Measurements from ENCODE around the gene KANK2.

Gene KANK2

DNA sequence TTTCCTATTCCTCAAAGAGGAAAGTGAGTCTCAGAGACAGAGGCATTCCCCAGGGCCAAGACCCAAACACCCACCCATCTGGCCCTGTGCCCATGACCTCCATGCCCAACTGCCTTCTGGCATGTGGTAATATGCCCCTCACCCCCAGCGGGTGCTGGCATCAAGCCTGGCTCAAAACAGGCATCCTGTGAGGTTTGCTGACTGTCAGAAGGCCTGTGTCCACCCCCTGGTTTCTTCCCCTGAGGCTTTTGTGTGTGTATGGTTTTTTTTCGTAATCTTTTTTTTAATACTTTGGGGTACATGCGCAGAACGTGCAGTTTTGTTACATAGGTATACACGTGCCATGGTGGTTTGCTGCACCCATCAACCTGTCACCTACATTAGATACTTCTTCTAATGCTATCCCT lies 7.6 kb upstream of the KANK2 start:
- Histone ChIP-seq H3K27ac (ENCODE audit: low read depth, low read length, poor library complexity, severe bottlenecking) (peak overlapping the region; percentile 87), H3K9ac (ENCODE audit: low read length) (peak overlapping the region; percentile 30; the same call in 1 of the 2 replicates), H3K9me3 (ENCODE audit: low read length) (no peaks in the 10 kb centered on the region), H3K4me2 (ENCODE audit: low read length) (no peak overlapping the region; the same call in 1 of the 2 replicates), H2AFZ (ENCODE audit: low read length) (no peak overlapping the region), H3K9me2 (ENCODE audit: low read depth, low read length) (no peaks in the 10 kb centered on the region), H3K79me2 (ENCODE audit: insufficient read depth, low read length) (no peaks in the 10 kb centered on the region), H3K27me3 (ENCODE audit: insufficient read depth, low read length) (no peaks in the 10 kb centered on the region), H3K36me3 (ENCODE audit: insufficient read depth, low read length) (no peaks in the 10 kb centered on the region), H4K20me1 (ENCODE audit: insufficient read depth, low read length) (no peaks in the 10 kb centered on the region), H3K4me1 (ENCODE audit: insufficient read depth, low read length, severe bottlenecking) (peaks cover 48% of the 10 kb centered on the region), H3F3A (ENCODE audit: insufficient read depth, low read length) (0 out of 2 replicates have a peak, but pooled peaks cover 3% of the 10 kb centered on the region), H3K4me3 (ENCODE audit: low read depth, low read length, poor library complexity, severe bottlenecking) (no peak overlapping the region)
- TF ChIP-seq, protein P1, sequence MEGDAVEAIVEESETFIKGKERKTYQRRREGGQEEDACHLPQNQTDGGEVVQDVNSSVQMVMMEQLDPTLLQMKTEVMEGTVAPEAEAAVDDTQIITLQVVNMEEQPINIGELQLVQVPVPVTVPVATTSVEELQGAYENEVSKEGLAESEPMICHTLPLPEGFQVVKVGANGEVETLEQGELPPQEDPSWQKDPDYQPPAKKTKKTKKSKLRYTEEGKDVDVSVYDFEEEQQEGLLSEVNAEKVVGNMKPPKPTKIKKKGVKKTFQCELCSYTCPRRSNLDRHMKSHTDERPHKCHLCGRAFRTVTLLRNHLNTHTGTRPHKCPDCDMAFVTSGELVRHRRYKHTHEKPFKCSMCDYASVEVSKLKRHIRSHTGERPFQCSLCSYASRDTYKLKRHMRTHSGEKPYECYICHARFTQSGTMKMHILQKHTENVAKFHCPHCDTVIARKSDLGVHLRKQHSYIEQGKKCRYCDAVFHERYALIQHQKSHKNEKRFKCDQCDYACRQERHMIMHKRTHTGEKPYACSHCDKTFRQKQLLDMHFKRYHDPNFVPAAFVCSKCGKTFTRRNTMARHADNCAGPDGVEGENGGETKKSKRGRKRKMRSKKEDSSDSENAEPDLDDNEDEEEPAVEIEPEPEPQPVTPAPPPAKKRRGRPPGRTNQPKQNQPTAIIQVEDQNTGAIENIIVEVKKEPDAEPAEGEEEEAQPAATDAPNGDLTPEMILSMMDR (IDR thresholded peaks at IDR 0.05; ENCODE audit: low read length), result no peak
- no peak for TF ChIP-seq EZH2 (IDR thresholded peaks at IDR 0.05; ENCODE audit: borderline replicate concordance, low read length)

DNA sequence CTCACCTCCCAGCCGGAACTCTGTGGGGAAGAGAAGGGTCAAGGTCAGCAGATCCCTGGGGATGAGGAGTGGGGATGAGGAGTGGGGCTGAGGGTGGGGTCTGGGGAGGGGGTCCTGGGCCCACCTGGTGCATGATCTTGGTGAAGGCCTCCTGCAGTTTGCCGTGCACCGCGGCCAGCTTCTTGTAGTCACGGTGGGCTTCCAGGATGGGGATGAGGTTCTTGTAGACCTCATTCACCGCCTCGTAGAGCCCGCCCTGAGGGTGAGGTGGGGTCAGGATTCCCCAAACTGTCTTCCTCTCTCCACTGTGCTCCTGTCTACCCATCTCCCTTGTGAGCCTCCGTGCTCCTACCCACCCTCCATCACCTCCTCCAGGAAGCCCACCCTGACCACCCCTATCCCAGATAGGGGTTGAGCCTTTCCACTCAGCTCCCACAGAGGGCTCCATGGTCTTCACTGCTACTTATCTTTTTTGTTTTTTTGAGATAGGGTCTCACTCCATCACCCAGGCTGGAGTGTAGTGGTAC lies 6.8 kb upstream of the KANK2 start:
- Histone ChIP-seq H3K79me2 (ENCODE audit: insufficient read depth, low read length) (no peaks in the 10 kb centered on the region), H3K27ac (ENCODE audit: low read depth, low read length, poor library complexity, severe bottlenecking) (peak overlapping the region; percentile 87), H4K20me1 (ENCODE audit: insufficient read depth, low read length) (no peaks in the 10 kb centered on the region), H3F3A (ENCODE audit: insufficient read depth, low read length) (0 out of 2 replicates have a peak, but pooled peaks cover 3% of the 10 kb centered on the region), H3K9me3 (ENCODE audit: low read length) (no peaks in the 10 kb centered on the region), H3K9me2 (ENCODE audit: low read depth, low read length) (no peaks in the 10 kb centered on the region), H3K4me1 (ENCODE audit: insufficient read depth, low read length, severe bottlenecking) (peaks cover 56% of the 10 kb centered on the region), H3K4me3 (ENCODE audit: low read depth, low read length, poor library complexity, severe bottlenecking) (no peak overlapping the region), H3K27me3 (ENCODE audit: insufficient read depth, low read length) (no peaks in the 10 kb centered on the region), H2AFZ (ENCODE audit: low read length) (no peak overlapping the region), H3K9ac (ENCODE audit: low read length) (no peak overlapping the region), H3K36me3 (ENCODE audit: insufficient read depth, low read length) (no peaks in the 10 kb centered on the region), H3K4me2 (ENCODE audit: low read length) (no peak overlapping the region)
- TF ChIP-seq, protein P1 (IDR thresholded peaks at IDR 0.05; ENCODE audit: low read length), result no peak; the same call in 1 of the 2 replicates
- TF ChIP-seq EZH2 (IDR thresholded peaks at IDR 0.05; ENCODE audit: borderline replicate concordance, low read length), result no peak

DNA sequence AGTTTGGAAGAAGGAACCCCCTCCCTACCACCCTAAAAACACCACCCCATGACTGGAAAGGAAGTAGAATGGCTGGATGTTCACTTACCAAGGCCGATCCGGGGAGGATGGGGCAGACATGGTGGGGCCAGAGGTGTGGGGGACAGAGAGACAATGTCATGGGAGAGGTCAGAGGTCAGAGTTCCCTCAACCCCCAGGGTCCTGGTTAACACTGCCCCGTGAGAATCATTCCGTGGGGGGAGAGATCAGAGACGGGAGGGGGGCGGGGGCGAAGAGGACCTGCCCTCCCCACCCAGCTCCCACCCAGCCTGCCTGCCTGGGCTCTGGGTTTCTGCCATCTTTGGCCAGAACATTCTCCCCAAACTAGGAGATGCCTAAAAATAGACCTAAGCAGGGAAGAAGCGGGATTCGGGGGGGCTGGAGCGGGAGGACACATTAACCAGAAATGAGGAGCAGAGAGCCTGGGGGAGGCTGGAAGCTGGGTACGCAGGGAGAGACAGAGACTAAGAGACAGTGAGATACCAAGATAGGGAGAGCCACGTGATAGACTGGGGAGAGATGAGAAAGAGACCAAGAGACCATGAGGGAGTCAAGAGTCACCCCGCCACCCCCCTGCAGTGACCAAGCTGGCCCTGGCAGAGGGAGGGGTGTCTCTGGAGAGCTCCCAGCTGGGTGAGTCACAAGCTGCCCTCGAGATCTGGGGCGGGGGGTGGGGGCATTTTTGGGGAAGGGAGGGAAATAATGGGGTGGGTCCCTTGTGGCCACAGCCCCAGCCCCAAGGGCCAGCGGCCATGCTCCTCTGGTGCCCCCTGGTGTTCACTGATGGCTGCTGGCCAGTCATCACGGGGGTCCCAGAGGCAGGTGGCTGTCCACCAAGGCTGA lies 6.1 kb upstream of the KANK2 start:
- Histone ChIP-seq H3K79me2 (ENCODE audit: insufficient read depth, low read length) (no peaks in the 10 kb centered on the region), H3K27ac (ENCODE audit: low read depth, low read length, poor library complexity, severe bottlenecking) (peak overlapping the region; percentile 87), H3K4me3 (ENCODE audit: low read depth, low read length, poor library complexity, severe bottlenecking) (no peak overlapping the region), H3K9me3 (ENCODE audit: low read length) (no peaks in the 10 kb centered on the region), H2AFZ (ENCODE audit: low read length) (no peak overlapping the region), H3K9ac (ENCODE audit: low read length) (no peak overlapping the region), H4K20me1 (ENCODE audit: insufficient read depth, low read length) (no peaks in the 10 kb centered on the region), H3K27me3 (ENCODE audit: insufficient read depth, low read length) (no peaks in the 10 kb centered on the region), H3F3A (ENCODE audit: insufficient read depth, low read length) (0 out of 2 replicates have a peak, but pooled peaks cover 3% of the 10 kb centered on the region), H3K4me1 (ENCODE audit: insufficient read depth, low read length, severe bottlenecking) (peaks cover 63% of the 10 kb centered on the region), H3K36me3 (ENCODE audit: insufficient read depth, low read length) (no peaks in the 10 kb centered on the region), H3K9me2 (ENCODE audit: low read depth, low read length) (no peaks in the 10 kb centered on the region), H3K4me2 (ENCODE audit: low read length) (no peak overlapping the region)
- no peak for TF ChIP-seq EZH2 (IDR thresholded peaks at IDR 0.05; ENCODE audit: borderline replicate concordance, low read length)
- TF ChIP-seq, protein P1 (IDR thresholded peaks at IDR 0.05; ENCODE audit: low read length), result peak; percentile 78

Measured in OCI-LY1 (cell line).